ENCODE measurements around the gene DQX1. TPM values are rescaled to one million over a fixed set of nuclear protein-coding genes. Genes with fewer than 3 reads are reported as not detected.

Gene DQX1
- total and polyA plus RNA-seq, 2 of the 4 experiments (the other 2 are of a cell fraction) = 0.07 TPM; not detected in 1

- intact Hi-C loops (cut with micrococcal nuclease) = no loop called here
- H3K18ac ChIP-seq (ENCODE audit: low read depth, low read length) = no peak overlapping the region
- H4K91ac ChIP-seq (ENCODE audit: insufficient read depth, low read depth, low read length) = peak overlapping the region; percentile 32; the same call in 1 of the 2 replicates
- H3K4me3 ChIP-seq (ENCODE audit: insufficient read depth, low read depth, low read length) = no peak overlapping the region
- H2BK20ac ChIP-seq (ENCODE audit: low read depth, low read length) = peak overlapping the region; percentile 45; the same call in 1 of the 2 replicates
- H3K79me1 ChIP-seq (ENCODE audit: low read depth in 1 of 2, low read length in 2 of 2) = peaks cover 2 to 16% of the 10 kb centered on the region in 2 experiments; a peak in 3 of 4 replicates
- 54% methylated on average over 2 of the region's 6 CpGs; no CpG with 5 or more reads in 1 of the 2 experiments for WGBS, 2 experiments (ENCODE audit: extremely low coverage in 2 of 2, insufficient read length in 1 of 2)
- POLR2A ChIA-PET (ENCODE audit: unreplicated experiment) = no interaction called here
- H3K4me1 ChIP-seq (ENCODE audit: control insufficient read depth, insufficient read depth, low read length) = peaks cover 9% of the 10 kb centered on the region
- DNase-seq (no peak), ATAC-seq (ENCODE audit: low read depth) (no peak)
- H2BK15ac ChIP-seq (ENCODE audit: low read depth, low read length) = 0 out of 3 replicates have a peak overlapping the region, but pooled peaks have one; percentile 26
- H3K56ac ChIP-seq (ENCODE audit: extremely low read depth, insufficient read depth, low read length) = no peak overlapping the region
- no peak overlapping the region for H3K23ac ChIP-seq (ENCODE audit: low read depth, low read length)
- dilution Hi-C loops (cut with HindIII; ENCODE audit: low sequenced_read_pairs, unreplicated experiment) = no loop called here
- 0 out of 2 replicates have a peak overlapping the region, but pooled peaks have one; percentile 40 for H3K14ac ChIP-seq (replicated peaks; ENCODE audit: low read depth, low read length)
- peak overlapping the region; percentile 1 for H2AK9ac ChIP-seq (replicated peaks; ENCODE audit: low read depth, low read length, poor library complexity)
- TF ChIP-seq FOS (IDR thresholded peaks at IDR 0.05; ENCODE audit: low read depth, low read length) (no peak), ELK1 (IDR thresholded peaks at IDR 0.05; ENCODE audit: borderline replicate concordance, low read depth, low read length) (no peak), MXI1 (IDR thresholded peaks at IDR 0.05; ENCODE audit: borderline replicate concordance, low read depth, low read length) (no peak), MAZ (IDR thresholded peaks at IDR 0.05; ENCODE audit: borderline replicate concordance, low read depth, low read length) (no peak), USF2 (IDR thresholded peaks at IDR 0.05; ENCODE audit: low read depth, low read length) (no peak)
- TF ChIP-seq, protein P1, sequence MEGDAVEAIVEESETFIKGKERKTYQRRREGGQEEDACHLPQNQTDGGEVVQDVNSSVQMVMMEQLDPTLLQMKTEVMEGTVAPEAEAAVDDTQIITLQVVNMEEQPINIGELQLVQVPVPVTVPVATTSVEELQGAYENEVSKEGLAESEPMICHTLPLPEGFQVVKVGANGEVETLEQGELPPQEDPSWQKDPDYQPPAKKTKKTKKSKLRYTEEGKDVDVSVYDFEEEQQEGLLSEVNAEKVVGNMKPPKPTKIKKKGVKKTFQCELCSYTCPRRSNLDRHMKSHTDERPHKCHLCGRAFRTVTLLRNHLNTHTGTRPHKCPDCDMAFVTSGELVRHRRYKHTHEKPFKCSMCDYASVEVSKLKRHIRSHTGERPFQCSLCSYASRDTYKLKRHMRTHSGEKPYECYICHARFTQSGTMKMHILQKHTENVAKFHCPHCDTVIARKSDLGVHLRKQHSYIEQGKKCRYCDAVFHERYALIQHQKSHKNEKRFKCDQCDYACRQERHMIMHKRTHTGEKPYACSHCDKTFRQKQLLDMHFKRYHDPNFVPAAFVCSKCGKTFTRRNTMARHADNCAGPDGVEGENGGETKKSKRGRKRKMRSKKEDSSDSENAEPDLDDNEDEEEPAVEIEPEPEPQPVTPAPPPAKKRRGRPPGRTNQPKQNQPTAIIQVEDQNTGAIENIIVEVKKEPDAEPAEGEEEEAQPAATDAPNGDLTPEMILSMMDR (conservative IDR thresholded peaks at IDR 0.05; ENCODE audit: low read depth, low read length) = no peak
- H4K20me1 ChIP-seq (ENCODE audit: insufficient read depth, low read length) = no peaks in the 10 kb centered on the region
- no peaks in the 10 kb centered on the region for H3K27me3 ChIP-seq (ENCODE audit: control insufficient read depth, insufficient read depth, low read length)
- no peak overlapping the region for H2BK5ac ChIP-seq (ENCODE audit: low read depth, low read length, poor library complexity, severe bottlenecking)
- H3K4ac ChIP-seq (ENCODE audit: low read depth, low read length) = peak overlapping the region; percentile 26; the same call in 1 of the 2 replicates
- CTCF ChIA-PET = no interaction called here
- no peak overlapping the region for H3K9ac ChIP-seq (ENCODE audit: low read depth, low read length)
- in situ Hi-C loops (cut with MboI; ENCODE audit: low sequenced_read_pairs) = no loop called here
- H3K9me3 ChIP-seq (ENCODE audit: control insufficient read depth, insufficient read depth, low read length) = no peaks in the 10 kb centered on the region
- H3K9me1 ChIP-seq (ENCODE audit: insufficient read depth, low read length) = peaks cover 20% of the 10 kb centered on the region
- H4K5ac ChIP-seq (ENCODE audit: low read depth, low read length) = no peak overlapping the region
- peak overlapping the region; percentile 81 for H2AFZ ChIP-seq (replicated peaks; ENCODE audit: low read length, poor library complexity)
- H3K36me3 ChIP-seq (ENCODE audit: control insufficient read depth, insufficient read depth, low read length) = peaks cover 14% of the 10 kb centered on the region
- BruUV-seq (replicated peaks) = no TSS peak
- H3K4me2 ChIP-seq (ENCODE audit: low read depth, low read length) = no peak overlapping the region
- H4K8ac ChIP-seq (ENCODE audit: low read depth in 2 of 2, low read length in 2 of 2) = no peak overlapping the region; a peak in 1 of 4 replicates
- H2BK120ac ChIP-seq (ENCODE audit: low read depth, low read length) = peak overlapping the region; percentile 17
- H2AK5ac ChIP-seq (ENCODE audit: low read depth, low read length) = peak overlapping the region; percentile 62
- no peak overlapping the region for H3K27ac ChIP-seq (ENCODE audit: insufficient read depth, low read length)
These were observed 34.6 kb upstream of the DQX1 start for GRCh38 chr2:74560591-74560990.

Data from IMR-90 (cell line).